ENCODE data around the gene SFTPA2.
"Not testable (repeated sequence)": the region's sequence is repeated elsewhere in the genome, so short reads cannot be mapped to it uniquely, and the experiment has no call there.

SFTPA2 gene

GRCh38 chr10:79511891-79512583 lies 48.2 kb downstream of the SFTPA2 start, which contains the start of gene EIF5AL1:
EIF5AL1 (plus strand) TSS chr10:79512533; CDS start chr10:79512650, 117 bp downstream.
- DNase-seq = not testable (repeated sequence)

- DNase-seq = not testable (repeated sequence)
Measured at GRCh38 chr10:79509934-79510508, 50.2 kb downstream of the SFTPA2 start.

DNA sequence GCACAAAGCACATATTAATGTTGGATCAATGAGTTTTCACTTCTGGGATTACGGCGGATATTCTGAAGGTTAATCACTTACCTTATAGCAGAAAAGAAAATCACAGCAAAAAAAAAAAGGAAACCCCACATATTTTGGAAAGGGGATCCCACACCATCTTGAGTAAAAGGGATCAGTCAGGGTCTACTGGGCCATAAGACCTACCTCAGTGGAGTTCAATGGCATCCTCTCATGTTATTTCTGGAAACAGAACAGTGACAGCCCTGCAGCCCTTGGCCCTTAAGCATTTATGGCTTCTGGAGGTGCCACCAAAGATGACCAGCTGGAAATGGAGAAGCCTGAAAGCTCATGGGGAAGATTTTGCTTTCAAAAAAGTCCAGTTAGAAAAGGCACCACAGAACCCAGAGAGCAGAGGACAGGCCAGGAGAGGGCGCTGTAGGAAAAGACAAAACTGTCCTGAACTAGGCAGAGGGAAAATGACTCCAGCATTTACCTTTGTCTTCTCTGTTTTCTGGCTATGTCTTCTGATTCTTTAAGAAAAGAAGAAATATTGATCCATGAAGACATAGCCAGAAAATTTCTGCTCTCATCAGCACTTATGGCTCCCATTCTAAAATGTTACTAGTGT lies 50.8 kb downstream of the SFTPA2 start:
- not testable (repeated sequence) for DNase-seq

DNA sequence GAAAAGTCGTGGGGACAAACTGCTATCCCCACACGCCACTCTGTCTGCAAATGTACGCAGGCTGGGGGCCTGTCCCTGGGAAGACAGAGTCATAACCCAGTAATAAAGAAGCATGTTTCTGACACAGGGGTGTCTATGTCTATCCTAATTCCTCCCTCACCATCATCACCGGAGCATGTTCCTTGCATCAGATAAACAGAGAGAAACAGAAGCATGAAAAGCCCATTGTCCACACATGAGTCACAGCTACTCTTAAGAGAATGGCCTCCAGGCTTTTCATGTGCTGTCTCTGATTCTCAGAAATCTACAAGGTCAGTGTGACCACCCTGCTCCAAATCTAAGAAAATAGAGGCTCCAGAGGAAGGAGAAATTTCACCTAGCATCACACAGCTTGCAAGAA lies 52.0 kb downstream of the SFTPA2 start:
- not testable (repeated sequence) for DNase-seq

DNA sequence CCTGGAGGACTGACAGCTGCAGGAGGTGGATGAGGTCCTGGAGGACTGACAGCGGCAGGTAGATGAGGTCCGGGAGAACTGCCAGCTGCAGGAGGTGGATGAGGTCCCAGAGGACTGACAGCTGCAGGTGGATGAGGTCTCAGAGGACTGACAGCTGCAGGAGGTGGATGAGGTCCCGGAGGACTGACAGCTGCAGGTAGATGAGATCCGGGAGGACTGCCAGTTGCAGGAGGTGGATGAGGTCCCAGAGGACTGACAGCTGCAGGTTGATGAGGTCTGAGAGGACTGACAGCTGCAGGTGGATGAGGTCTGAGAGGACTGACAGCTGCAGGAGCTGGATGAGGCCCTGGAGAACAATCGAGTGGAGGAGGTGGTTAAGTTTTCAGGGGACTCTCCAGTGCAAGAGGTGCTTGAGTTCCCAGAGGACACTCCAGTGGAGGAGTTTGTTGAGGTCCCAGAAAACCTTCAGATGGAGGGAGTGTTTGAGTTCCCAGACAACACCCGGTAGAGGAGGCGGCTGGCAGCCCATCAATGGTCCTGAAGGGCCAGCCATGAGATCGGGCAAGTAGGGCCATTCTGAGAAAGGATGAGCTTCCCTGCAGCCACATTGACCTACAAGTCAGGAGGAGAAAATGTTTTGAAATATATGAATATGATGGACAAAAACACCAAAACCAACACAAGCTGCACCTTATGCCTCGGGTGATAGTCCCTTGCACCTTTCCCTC lies 52.6 kb downstream of the SFTPA2 start:
- DNase-seq = no peak
